IPS-20b (cell line): ENCODE results near the gene HAPLN2.

Source experiments
- H3K27ac ChIP-seq: one replicate; pipeline ENCODE4 v1.5.1; 2013; ENCODE audit warnings: low read length
- H3K27me3 ChIP-seq: 2 replicates; pipeline ENCODE4 v1.6.1; 2013; ENCODE audit warnings: mild to moderate bottlenecking, low read length, inconsistent platforms; ENCODE audit not compliant: insufficient read depth
- H3K36me3 ChIP-seq: 2 replicates; pipeline ENCODE4 v1.6.1; 2013; ENCODE audit warnings: low read depth, mild to moderate bottlenecking, inconsistent platforms, low read length, moderate library complexity; ENCODE audit not compliant: insufficient read depth
- H3K4me1 ChIP-seq: 2 replicates; pipeline ENCODE4 v1.6.1; 2013; ENCODE audit warnings: mild to moderate bottlenecking, control low read depth, inconsistent platforms, low read length, moderate library complexity; ENCODE audit not compliant: insufficient read depth
- H3K4me3 ChIP-seq: 2 replicates; pipeline ENCODE4 v1.5.1; 2013; ENCODE audit warnings: mild to moderate bottlenecking, low read length, inconsistent platforms
- H3K9ac ChIP-seq: 2 replicates; pipeline ENCODE4 v1.6.1; 2013; ENCODE audit warnings: low read depth, mild to moderate bottlenecking, inconsistent platforms, low read length, moderate library complexity
- H3K9me3 ChIP-seq: 2 replicates; pipeline ENCODE4 v1.6.1; 2013; ENCODE audit warnings: mild to moderate bottlenecking, low read depth, low read length, inconsistent platforms; ENCODE audit not compliant: insufficient read depth

HAPLN2 gene

GRCh38 chr1:156592910-156593660 lies 26.1 kb upstream of the HAPLN2 start:
- peak overlapping the region; percentile 78; the same call in 1 of the 2 replicates for H3K4me3 ChIP-seq
- no peak overlapping the region for H3K27ac ChIP-seq
- H3K9ac ChIP-seq: peak overlapping the region; percentile 84; the same call in 1 of the 2 replicates
- no peaks in the 10 kb centered on the region for H3K27me3 ChIP-seq
- H3K9me3 ChIP-seq: no peaks in the 10 kb centered on the region
- peaks cover 56% of the 10 kb centered on the region for H3K36me3 ChIP-seq
- peaks cover 11% of the 10 kb centered on the region; the same call in 1 of the 2 replicates for H3K4me1 ChIP-seq

DNA sequence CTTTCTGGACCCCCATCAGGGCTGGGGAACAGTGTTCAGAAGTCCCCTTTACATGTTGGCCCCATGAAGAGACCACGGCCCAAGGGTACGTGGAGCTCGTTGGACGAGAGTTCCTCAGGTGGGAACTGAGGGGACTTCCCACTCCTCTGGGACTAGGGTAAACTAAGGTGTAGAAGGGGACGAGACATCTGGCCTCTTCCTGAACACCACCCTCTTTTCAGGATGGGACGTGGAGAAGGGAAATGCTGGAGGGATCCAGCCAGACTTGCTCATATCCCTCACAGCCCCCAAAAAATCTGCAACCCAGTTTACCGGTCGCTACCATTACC lies 25.6 kb upstream of the HAPLN2 start:
- H3K9me3 ChIP-seq: no peaks in the 10 kb centered on the region
- peaks cover 11% of the 10 kb centered on the region; the same call in 1 of the 2 replicates for H3K4me1 ChIP-seq
- no peak overlapping the region for H3K4me3 ChIP-seq
- peaks cover 61% of the 10 kb centered on the region for H3K36me3 ChIP-seq
- H3K27me3 ChIP-seq: no peaks in the 10 kb centered on the region
- no peak overlapping the region for H3K27ac ChIP-seq
- H3K9ac ChIP-seq: no peak overlapping the region

DNA sequence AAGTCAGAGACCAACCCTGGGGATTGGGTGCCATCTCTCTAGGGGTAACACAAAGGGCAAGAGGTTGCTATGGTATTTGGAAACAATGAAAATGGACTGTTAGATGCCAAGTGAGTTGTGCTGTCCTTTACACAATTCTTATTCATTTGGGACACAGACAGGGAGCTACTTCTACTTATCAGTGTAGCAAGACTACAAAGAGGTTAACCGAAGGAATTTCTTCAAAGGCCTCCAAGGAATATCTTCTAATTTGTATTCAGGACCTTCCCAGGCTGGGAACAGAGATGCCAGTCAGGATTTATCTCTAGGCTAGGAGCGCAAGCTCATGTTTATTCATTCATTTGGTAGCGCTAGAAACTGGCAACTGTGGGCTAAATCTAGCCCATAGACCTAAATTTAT lies 25.0 kb upstream of the HAPLN2 start:
- Histone ChIP-seq H3K9ac (no peak overlapping the region), H3K36me3 (peaks cover 67% of the 10 kb centered on the region), H3K9me3 (no peaks in the 10 kb centered on the region), H3K27me3 (no peaks in the 10 kb centered on the region), H3K4me1 (peaks cover 11% of the 10 kb centered on the region; the same call in 1 of the 2 replicates), H3K27ac (no peak overlapping the region), H3K4me3 (no peak overlapping the region)

DNA sequence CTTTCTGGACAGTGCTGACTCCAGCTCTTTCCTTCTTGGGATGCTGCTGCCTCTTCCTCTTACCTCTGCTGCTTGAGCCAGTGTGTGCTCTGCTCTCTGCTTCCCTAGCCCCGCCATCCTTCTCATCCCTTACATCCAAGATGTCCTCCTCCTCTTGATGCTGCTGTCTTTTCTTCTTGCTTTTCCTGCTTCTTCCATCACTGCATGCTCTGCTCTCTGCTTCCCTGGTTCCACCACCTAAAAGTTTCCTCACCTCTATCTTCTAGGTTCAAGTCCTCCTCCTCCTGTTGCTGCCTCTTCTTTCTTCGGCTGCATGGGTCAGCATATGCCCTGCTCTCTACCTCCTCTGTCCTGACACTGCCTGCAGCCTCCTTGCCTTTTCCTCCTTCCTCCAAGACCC lies 24.2 kb upstream of the HAPLN2 start:
- H3K4me1 ChIP-seq: peaks cover 11% of the 10 kb centered on the region; the same call in 1 of the 2 replicates
- H3K36me3 ChIP-seq: peaks cover 68% of the 10 kb centered on the region
- no peaks in the 10 kb centered on the region for H3K27me3 ChIP-seq
- H3K9me3 ChIP-seq: no peaks in the 10 kb centered on the region
- H3K4me3 ChIP-seq: no peak overlapping the region
- no peak overlapping the region for H3K9ac ChIP-seq
- H3K27ac ChIP-seq: no peak overlapping the region

GRCh38 chr1:156596426-156596825 lies 22.8 kb upstream of the HAPLN2 start:
- Histone ChIP-seq H3K27me3 (no peaks in the 10 kb centered on the region), H3K9me3 (no peaks in the 10 kb centered on the region), H3K27ac (no peak overlapping the region), H3K4me1 (0 out of 2 replicates have a peak, but pooled peaks cover 6% of the 10 kb centered on the region), H3K9ac (no peak overlapping the region), H3K36me3 (peaks cover 68% of the 10 kb centered on the region), H3K4me3 (no peak overlapping the region)

DNA sequence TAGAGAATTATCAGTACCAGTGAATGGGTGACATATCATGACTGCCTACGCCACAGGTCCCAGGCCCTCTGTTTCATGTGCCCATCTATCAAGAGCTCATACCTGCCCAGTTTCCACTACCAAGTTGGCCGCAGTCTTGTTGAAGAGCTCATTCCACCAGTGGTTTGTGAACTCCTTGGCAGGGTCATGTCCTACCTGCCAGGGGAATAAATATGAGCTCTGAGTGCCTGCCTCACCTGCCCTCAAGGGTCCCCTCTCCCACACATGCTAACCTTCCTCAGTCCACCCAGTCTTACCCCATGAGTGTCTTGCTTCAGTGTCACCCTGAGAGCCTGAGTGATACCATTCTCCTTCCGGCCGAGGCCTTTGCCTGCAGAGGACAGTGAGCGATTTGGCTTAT lies 21.1 kb upstream of the HAPLN2 start:
- no peak overlapping the region for H3K4me3 ChIP-seq
- 0 out of 2 replicates have a peak, but pooled peaks cover 3% of the 10 kb centered on the region for H3K4me1 ChIP-seq
- H3K27ac ChIP-seq: no peak overlapping the region
- peaks cover 62% of the 10 kb centered on the region for H3K36me3 ChIP-seq
- H3K27me3 ChIP-seq: no peaks in the 10 kb centered on the region
- H3K9me3 ChIP-seq: no peaks in the 10 kb centered on the region
- no peak overlapping the region for H3K9ac ChIP-seq

GRCh38 chr1:156598731-156599432 lies 20.3 kb upstream of the HAPLN2 start:
- Histone ChIP-seq H3K4me3 (no peak overlapping the region), H3K4me1 (0 out of 2 replicates have a peak, but pooled peaks cover 3% of the 10 kb centered on the region), H3K27me3 (no peaks in the 10 kb centered on the region), H3K27ac (no peak overlapping the region), H3K9ac (no peak overlapping the region), H3K9me3 (no peaks in the 10 kb centered on the region), H3K36me3 (peaks cover 54% of the 10 kb centered on the region)

- Histone ChIP-seq H3K9me3 (no peaks in the 10 kb centered on the region), H3K27ac (no peak overlapping the region), H3K4me1 (0 out of 2 replicates have a peak, but pooled peaks cover 3% of the 10 kb centered on the region), H3K9ac (no peak overlapping the region), H3K27me3 (no peaks in the 10 kb centered on the region), H3K36me3 (peaks cover 45% of the 10 kb centered on the region), H3K4me3 (no peak overlapping the region)
Measured at GRCh38 chr1:156599811-156600210, 19.4 kb upstream of the HAPLN2 start.

- no peaks in the 10 kb centered on the region for H3K27me3 ChIP-seq
- H3K36me3 ChIP-seq: peaks cover 36% of the 10 kb centered on the region
- H3K4me3 ChIP-seq: peak overlapping the region; percentile 100
- peak overlapping the region; percentile 74 for H3K27ac ChIP-seq
- 0 out of 2 replicates have a peak, but pooled peaks cover 3% of the 10 kb centered on the region for H3K4me1 ChIP-seq
- peak overlapping the region; percentile 98 for H3K9ac ChIP-seq
- no peaks in the 10 kb centered on the region for H3K9me3 ChIP-seq
Measured at GRCh38 chr1:156600733-156601121, 18.5 kb upstream of the HAPLN2 start.

GRCh38 chr1:156601122-156601830 lies 17.9 kb upstream of the HAPLN2 start, which contains the start of gene GPATCH4:
Gene GPATCH4, minus strand, starts transcription at chr1:156601479.
- peak within 1 kb of the TSS; percentile 74 for H3K27ac ChIP-seq

GRCh38 chr1:156601892-156602291 lies 17.3 kb upstream of the HAPLN2 start:
- H3K4me3 ChIP-seq: peak overlapping the region; percentile 100
- H3K9ac ChIP-seq: peak overlapping the region; percentile 98; the same call in 1 of the 2 replicates
- peaks cover 24% of the 10 kb centered on the region for H3K36me3 ChIP-seq
- no peaks in the 10 kb centered on the region for H3K9me3 ChIP-seq
- 0 out of 2 replicates have a peak, but pooled peaks cover 3% of the 10 kb centered on the region for H3K4me1 ChIP-seq
- peak overlapping the region; percentile 16 for H3K27ac ChIP-seq
- H3K27me3 ChIP-seq: no peaks in the 10 kb centered on the region

More at GRCh38 chr1:156601122-156601830, 17.9 kb upstream of the HAPLN2 start, which contains the start of gene GPATCH4:
- Histone ChIP-seq H3K4me1 (0 out of 2 replicates have a peak, but pooled peaks cover 3% of the 10 kb centered on the region), H3K27me3 (no peaks in the 10 kb centered on the region), H3K4me3 (peak within 1 kb of the TSS; percentile 100), H3K36me3 (peaks cover 30% of the 10 kb centered on the region), H3K9me3 (no peaks in the 10 kb centered on the region), H3K9ac (peak within 1 kb of the TSS; percentile 98)
